HepG2 (cell line): ENCODE measurements around the gene ARL5B. TPM values are rescaled to one million over a fixed set of nuclear protein-coding genes. Genes with fewer than 3 reads are reported as not detected.

ENCODE experiments used
- EHMT2 ChIP-seq: fragments of 200-600 bp; sonication (generic); IDR thresholded peaks from 2 replicates; pipeline ENCODE4 v1.7.0; 2017; ENCODE audit warnings: antibody characterized with exemption, low read depth, low read length, borderline replicate concordance
- NFE2L1 ChIP-seq: sonication (generic); formaldehyde crosslinking; IDR thresholded peaks from 2 replicates; pipeline ENCODE4 v1.4.0; 2020; ENCODE audit warnings: missing genetic modification reagents, mild to moderate bottlenecking, borderline replicate concordance
- NFKBIZ ChIP-seq: IDR thresholded peaks from 2 replicates; pipeline ENCODE4 v1.6.1; 2018; ENCODE audit warnings: missing genetic modification reagents, missing compliant biosample characterization
- RCOR2 ChIP-seq: IDR thresholded peaks from 2 replicates; pipeline ENCODE4 v1.6.1; 2016; ENCODE audit warnings: missing biosample characterization, missing genetic modification reagents
- TP53 ChIP-seq: sonication (generic); formaldehyde crosslinking; conservative IDR thresholded peaks from 2 replicates; pipeline ENCODE4 v1.4.0; 2020; ENCODE audit warnings: missing genetic modification reagents
- ZEB1 ChIP-seq: IDR thresholded peaks from 2 replicates; pipeline ENCODE4 v1.6.1; 2012; ENCODE audit warnings: mild to moderate bottlenecking, low read depth, inconsistent platforms; ENCODE audit not compliant: insufficient replicate concordance
- ZFP82 ChIP-seq: sonication (generic); formaldehyde crosslinking; IDR thresholded peaks from 2 replicates; pipeline ENCODE4 v1.5.1; 2020; ENCODE audit warnings: mild to moderate bottlenecking, missing genetic modification reagents, borderline replicate concordance
- ZNF256 ChIP-seq: sonication (generic); formaldehyde crosslinking; conservative IDR thresholded peaks from 2 replicates; pipeline ENCODE4 v1.4.0; 2020; ENCODE audit warnings: missing genetic modification reagents
- ZNF431 ChIP-seq: sonication (generic); formaldehyde crosslinking; IDR thresholded peaks from 2 replicates; pipeline ENCODE4 v1.9.0; 2022; ENCODE audit warnings: missing genetic modification reagents, low read depth, mild to moderate bottlenecking, borderline replicate concordance
- ZNF546 ChIP-seq: sonication (generic); formaldehyde crosslinking; conservative IDR thresholded peaks from 2 replicates; pipeline ENCODE4 v1.8.1; 2023; ENCODE audit warnings: mild to moderate bottlenecking, missing genetic modification reagents
- ZNF607 ChIP-seq: sonication (generic); formaldehyde crosslinking; IDR thresholded peaks from 2 replicates; pipeline ENCODE4 v1.5.1; 2020; ENCODE audit warnings: missing genetic modification reagents, mild to moderate bottlenecking, borderline replicate concordance
- polyA plus RNA-seq, 8 experiments: library from polyadenylated mRNA; depleted of rRNA in 3 of 8; stranded (reverse) in 7 of 8; unstranded in 1 of 8; fragments of >200 nt; fragmentation: Illumina TruSeq in 4 of 8; extraction: Trizol in 4 of 8; gene quantifications; 2 replicates each; pipeline versions ENCODE4 v1.2.1 to v1.2.3, GENCODE V29; 2011 to 2016; ENCODE audit warnings: low read depth in 4 of 8, missing spikeins in 1 of 8, mixed read lengths in 1 of 8; ENCODE audit not compliant: insufficient read depth in 1 of 8
- total RNA-seq, 5 experiments: library from RNA; depleted of rRNA; stranded (reverse); fragments of >200 nt; fragmentation: Illumina TruSeq; extraction: Trizol; gene quantifications; 2 replicates each; pipeline ENCODE4 v1.2.3, GENCODE V29; 2016; ENCODE audit warnings: low read depth in 1 of 5
- TF ChIP-seq, protein P1 (sequence below): sonication (generic); formaldehyde crosslinking; IDR thresholded peaks from 2 replicates; pipeline ENCODE4 v1.5.1; 2020; ENCODE audit warnings: mild to moderate bottlenecking, missing genetic modification reagents, borderline replicate concordance
- TF ChIP-seq, protein P2 (sequence below): sonication (generic); formaldehyde crosslinking; IDR thresholded peaks from 2 replicates; pipeline ENCODE4 v1.5.0; 2020; ENCODE audit warnings: missing genetic modification reagents
- TF ChIP-seq, protein P3 (sequence below): sonication (generic); formaldehyde crosslinking; IDR thresholded peaks from 2 replicates; pipeline ENCODE4 v1.4.0; 2020; ENCODE audit warnings: mild to moderate bottlenecking, missing genetic modification reagents
- TF ChIP-seq, protein P4 (sequence below): sonication (generic); formaldehyde crosslinking; IDR thresholded peaks from 2 replicates; pipeline ENCODE4 v1.5.1; 2020; ENCODE audit warnings: missing genetic modification reagents, mild to moderate bottlenecking, borderline replicate concordance
- TF ChIP-seq, protein P5 (sequence below): sonication (generic); formaldehyde crosslinking; IDR thresholded peaks from 2 replicates; pipeline ENCODE4 v1.5.1; 2020; ENCODE audit warnings: missing genetic modification reagents, mild to moderate bottlenecking, borderline replicate concordance
- TF ChIP-seq, protein P6 (sequence below), 2 experiments: sonication (generic) in 1 of 2; formaldehyde crosslinking in 1 of 2; IDR thresholded peaks; 2 replicates each; pipeline versions ENCODE4 v1.4.0 to v1.6.1; 2018 to 2020; ENCODE audit warnings: missing genetic modification reagents in 2 of 2, borderline replicate concordance in 1 of 2, low read depth in 1 of 2, mild to moderate bottlenecking in 1 of 2, missing biosample characterization in 1 of 2

Gene ARL5B
- total and polyA plus RNA-seq, 2 of the 13 experiments (the other 11 are each of a cell fraction or from before 2014, with no cell fraction given): 26.6 to 32.7 TPM

DNA sequence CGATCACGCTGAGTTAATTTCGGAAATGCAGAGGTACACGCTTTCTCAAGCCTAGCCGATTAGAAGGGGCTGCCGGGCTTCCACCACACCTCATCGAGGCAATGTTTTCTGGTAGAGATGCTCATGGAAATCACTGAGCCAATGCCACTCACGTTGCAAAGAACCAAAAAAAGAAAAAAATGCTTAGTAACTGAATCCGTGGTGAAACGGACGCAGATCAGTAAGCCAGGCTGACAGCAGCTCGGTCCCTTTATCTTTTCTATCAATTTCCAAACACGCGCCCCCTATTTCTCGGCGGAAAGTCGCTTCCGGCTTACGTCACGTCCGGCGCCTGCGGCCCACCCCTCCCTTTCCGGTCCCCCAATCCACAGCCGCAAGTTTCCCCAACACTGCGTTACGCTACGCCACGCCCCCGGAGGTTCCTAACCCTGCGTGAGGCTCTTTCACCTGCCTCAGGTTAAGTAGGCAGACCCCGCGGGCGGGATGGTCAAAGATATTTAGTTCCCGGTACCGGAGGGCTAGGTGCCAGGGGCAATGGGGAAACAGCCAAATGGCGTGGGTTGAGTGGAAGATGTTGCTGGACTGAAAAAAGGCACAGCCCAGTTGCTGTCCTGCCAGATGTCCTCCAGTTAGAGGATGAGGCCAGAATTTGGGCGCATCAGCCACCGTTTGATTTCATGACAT, 7.8 kb upstream of the ARL5B start, which contains the start of gene NSUN6 (continued):
- TF ChIP-seq ZFP82 (CRISPR knock-in tag) (no peak), RCOR2 (CRISPR knock-in tag) (no peak), ZEB1 (no peak), ZNF431 (CRISPR knock-in tag) (no peak), NFE2L1 (CRISPR knock-in tag) (no peak), EHMT2 (no peak), ZNF256 (CRISPR knock-in tag) (no peak), ZNF607 (CRISPR knock-in tag) (peak; percentile 56; the same call in 1 of the 2 replicates), NFKBIZ (CRISPR knock-in tag) (peak; percentile 24; the same call in 1 of the 2 replicates), ZNF546 (CRISPR knock-in tag) (no peak), TP53 (no peak)
- TF ChIP-seq, protein P1, sequence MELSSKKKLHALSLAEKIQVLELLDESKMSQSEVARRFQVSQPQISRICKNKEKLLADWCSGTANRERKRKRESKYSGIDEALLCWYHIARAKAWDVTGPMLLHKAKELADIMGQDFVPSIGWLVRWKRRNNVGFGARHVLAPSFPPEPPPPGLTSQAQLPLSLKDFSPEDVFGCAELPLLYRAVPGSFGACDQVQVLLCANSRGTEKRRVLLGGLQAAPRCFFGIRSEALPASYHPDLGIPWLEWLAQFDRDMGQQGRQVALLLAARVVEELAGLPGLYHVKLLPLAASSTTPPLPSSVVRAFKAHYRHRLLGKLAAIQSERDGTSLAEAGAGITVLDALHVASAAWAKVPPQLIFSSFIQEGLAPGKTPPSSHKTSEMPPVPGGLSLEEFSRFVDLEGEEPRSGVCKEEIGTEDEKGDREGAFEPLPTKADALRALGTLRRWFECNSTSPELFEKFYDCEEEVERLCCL (CRISPR knock-in tag): no peak
- TF ChIP-seq, protein P2, sequence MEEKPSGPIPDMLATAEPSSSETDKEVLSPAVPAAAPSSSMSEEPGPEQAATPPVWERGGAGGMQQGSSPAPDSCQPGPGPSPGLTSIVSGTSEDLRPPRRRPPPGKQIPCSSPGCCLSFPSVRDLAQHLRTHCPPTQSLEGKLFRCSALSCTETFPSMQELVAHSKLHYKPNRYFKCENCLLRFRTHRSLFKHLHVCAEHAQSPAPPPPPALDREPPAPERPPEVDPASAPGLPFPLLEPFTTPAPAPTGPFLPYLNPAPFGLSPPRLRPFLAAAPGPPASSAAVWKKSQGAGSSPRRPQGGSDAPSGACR (CRISPR knock-in tag): peak; percentile 54; the same call in 1 of the 2 replicates
- TF ChIP-seq, protein P3, sequence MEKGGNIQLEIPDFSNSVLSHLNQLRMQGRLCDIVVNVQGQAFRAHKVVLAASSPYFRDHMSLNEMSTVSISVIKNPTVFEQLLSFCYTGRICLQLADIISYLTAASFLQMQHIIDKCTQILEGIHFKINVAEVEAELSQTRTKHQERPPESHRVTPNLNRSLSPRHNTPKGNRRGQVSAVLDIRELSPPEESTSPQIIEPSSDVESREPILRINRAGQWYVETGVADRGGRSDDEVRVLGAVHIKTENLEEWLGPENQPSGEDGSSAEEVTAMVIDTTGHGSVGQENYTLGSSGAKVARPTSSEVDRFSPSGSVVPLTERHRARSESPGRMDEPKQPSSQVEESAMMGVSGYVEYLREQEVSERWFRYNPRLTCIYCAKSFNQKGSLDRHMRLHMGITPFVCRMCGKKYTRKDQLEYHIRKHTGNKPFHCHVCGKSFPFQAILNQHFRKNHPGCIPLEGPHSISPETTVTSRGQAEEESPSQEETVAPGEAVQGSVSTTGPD: no peak
- TF ChIP-seq, protein P4, sequence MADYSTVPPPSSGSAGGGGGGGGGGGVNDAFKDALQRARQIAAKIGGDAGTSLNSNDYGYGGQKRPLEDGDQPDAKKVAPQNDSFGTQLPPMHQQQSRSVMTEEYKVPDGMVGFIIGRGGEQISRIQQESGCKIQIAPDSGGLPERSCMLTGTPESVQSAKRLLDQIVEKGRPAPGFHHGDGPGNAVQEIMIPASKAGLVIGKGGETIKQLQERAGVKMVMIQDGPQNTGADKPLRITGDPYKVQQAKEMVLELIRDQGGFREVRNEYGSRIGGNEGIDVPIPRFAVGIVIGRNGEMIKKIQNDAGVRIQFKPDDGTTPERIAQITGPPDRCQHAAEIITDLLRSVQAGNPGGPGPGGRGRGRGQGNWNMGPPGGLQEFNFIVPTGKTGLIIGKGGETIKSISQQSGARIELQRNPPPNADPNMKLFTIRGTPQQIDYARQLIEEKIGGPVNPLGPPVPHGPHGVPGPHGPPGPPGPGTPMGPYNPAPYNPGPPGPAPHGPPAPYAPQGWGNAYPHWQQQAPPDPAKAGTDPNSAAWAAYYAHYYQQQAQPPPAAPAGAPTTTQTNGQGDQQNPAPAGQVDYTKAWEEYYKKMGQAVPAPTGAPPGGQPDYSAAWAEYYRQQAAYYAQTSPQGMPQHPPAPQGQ: no peak
- TF ChIP-seq, protein P5, sequence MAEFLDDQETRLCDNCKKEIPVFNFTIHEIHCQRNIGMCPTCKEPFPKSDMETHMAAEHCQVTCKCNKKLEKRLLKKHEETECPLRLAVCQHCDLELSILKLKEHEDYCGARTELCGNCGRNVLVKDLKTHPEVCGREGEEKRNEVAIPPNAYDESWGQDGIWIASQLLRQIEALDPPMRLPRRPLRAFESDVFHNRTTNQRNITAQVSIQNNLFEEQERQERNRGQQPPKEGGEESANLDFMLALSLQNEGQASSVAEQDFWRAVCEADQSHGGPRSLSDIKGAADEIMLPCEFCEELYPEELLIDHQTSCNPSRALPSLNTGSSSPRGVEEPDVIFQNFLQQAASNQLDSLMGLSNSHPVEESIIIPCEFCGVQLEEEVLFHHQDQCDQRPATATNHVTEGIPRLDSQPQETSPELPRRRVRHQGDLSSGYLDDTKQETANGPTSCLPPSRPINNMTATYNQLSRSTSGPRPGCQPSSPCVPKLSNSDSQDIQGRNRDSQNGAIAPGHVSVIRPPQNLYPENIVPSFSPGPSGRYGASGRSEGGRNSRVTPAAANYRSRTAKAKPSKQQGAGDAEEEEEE: no peak
- TF ChIP-seq, protein P6, sequence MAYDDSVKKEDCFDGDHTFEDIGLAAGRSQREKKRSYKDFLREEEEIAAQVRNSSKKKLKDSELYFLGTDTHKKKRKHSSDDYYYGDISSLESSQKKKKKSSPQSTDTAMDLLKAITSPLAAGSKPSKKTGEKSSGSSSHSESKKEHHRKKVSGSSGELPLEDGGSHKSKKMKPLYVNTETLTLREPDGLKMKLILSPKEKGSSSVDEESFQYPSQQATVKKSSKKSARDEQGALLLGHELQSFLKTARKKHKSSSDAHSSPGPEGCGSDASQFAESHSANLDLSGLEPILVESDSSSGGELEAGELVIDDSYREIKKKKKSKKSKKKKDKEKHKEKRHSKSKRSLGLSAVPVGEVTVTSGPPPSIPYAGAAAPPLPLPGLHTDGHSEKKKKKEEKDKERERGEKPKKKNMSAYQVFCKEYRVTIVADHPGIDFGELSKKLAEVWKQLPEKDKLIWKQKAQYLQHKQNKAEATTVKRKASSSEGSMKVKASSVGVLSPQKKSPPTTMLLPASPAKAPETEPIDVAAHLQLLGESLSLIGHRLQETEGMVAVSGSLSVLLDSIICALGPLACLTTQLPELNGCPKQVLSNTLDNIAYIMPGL (CRISPR knock-in tag; IDR thresholded peaks at IDR 0.05; ENCODE audit: borderline replicate concordance in 1 of 2, low read depth in 1 of 2): peak; percentile 29 to 36; a peak in 1 of 4 replicates
